GM19238 (cell line): ENCODE measurements around the gene OGDH.

Source experiments
- DNase-seq: peaks from one replicate; pipeline ENCODE4 v3.0.0; 2011; ENCODE audit warnings: low spot score; ENCODE audit not compliant: insufficient read length

Gene OGDH

GRCh38 chr7:44618045-44618444, 11.6 kb downstream of the OGDH start:
- DNase-seq, result no peak

DNA sequence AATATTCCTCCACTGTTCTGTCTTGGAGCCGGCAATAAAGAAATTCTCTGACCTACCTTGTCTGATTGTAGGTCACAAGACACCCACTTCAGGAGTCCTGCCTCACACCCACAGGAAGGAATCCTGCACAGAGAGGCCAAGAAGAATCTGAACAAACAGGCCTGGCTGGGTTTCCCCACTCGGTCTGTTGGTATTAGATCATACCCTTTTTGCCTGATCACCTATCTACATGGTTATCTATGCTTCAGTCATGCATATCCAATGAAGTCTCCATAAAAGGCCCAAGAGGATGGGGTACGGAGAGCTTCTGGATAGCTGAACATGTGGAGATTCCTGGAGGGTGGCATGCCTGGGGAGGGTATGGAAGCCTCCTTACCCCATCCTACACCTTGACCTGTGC, 12.3 kb downstream of the OGDH start:
- no peak for DNase-seq

- DNase-seq, result no peak
Observed at GRCh38 chr7:44621034-44621749, 14.8 kb downstream of the OGDH start.

DNA sequence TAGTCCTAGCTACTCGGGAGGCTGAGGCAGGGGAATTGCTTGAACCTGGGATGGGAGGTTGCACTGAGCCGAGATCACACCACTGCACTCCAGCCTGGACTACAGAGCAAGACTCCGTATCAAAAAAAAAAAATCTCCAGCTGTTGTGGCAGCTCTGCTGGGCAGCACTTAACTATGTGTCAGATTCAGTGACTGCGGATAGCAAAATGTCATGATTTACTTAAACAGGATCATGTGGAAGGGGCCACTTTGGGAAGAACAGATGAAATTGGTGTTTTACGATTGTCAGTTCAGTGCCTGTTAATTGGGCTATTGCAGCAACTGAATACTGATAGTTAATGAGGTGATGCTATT, 15.3 kb downstream of the OGDH start:
- DNase-seq, result no peak

- DNase-seq, result peak; percentile 32
Observed at GRCh38 chr7:44622342-44623151, 16.1 kb downstream of the OGDH start.

GRCh38 chr7:44624318-44624717, 17.9 kb downstream of the OGDH start:
- DNase-seq, result no peak

GRCh38 chr7:44625526-44626471, 19.4 kb downstream of the OGDH start:
- DNase-seq, result no peak

- DNase-seq, result no peak
Observed at GRCh38 chr7:44626620-44627019, 20.2 kb downstream of the OGDH start.

DNA sequence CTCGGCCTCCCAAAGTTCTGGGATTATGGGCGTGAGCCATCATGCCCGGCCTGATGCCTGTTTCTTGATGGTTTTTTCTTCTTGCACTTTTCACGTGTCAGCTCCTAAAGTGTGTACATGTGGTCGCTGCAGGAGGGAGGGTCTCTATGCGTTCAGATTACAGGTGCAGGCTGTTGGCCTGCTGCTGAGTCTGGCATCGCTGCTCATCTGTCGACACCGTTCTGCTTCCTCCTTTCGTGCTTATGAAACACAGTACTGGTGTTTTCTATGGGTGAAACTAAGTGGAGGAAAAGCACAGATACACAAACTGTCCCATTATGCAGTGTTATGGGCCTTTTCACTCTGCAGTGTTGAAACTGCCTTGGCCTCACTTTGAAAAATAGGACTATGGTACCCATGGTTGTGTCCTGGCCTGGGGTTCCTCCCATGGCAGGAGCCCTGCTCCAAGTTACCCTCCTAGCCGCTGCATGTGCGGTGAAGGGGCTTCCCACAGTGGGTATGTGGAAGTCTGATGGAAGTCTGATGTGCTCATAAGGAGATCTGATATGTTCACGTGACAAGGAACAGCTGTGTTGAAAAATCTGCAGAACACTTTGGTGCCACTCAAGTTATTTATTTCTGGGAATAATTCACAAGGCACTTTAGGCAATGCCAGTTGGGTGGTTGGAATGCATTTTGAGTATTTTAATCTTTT, 23.5 kb downstream of the OGDH start:
- DNase-seq, result peak; percentile 25

- DNase-seq, result no peak
Observed at GRCh38 chr7:44630792-44631457, 24.5 kb downstream of the OGDH start.

DNA sequence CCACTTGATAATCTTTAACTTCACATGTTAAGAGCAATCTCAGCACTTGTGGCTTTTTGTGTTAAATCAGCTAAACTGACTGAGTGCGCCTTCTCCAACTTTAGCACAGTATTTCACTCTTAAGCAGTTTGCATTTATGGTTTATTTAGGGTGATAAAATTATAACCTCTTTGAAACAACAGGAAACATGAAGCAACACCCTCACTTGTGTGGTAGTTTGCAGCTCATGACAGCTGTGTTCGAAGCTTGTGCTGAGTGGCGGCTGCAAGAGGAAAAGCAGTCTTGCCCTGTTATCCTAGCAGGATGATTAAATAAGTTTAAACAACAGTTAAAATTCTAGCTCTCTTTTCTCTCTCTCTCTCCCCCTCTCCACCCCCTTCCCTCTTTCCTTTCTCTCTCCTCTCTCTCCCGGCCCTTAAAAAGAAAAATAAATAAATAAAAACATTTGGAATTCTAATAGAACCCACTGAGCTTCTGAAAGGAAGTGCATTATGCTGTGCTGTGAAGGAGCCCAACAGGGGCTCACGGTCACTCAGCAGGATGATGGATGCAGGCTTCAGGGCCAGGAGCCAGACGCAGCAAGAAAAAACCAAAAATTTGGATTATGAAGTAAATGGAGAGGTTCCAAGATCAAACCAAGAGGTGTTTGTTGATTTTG, 25.2 kb downstream of the OGDH start:
- DNase-seq, result no peak

DNA sequence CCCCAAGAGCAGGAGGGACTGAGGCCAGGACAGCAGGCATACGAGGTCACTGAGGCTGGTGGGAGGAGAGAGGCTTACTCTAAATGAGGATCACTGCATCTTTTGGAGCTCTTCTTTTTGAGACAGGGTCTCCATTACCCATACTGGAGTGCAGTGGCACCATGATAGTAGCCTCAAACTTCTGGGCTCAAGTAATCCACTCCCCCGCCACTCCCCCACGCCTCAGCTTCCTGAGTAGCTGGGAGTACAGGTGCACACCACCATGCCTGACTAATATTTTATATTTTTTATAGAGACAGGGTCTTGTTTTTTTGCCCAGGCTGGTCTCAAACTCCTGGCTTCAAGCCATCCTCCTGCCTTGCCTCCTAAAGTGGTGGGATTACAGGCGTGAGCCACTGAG, 25.8 kb downstream of the OGDH start:
- no peak for DNase-seq

DNA sequence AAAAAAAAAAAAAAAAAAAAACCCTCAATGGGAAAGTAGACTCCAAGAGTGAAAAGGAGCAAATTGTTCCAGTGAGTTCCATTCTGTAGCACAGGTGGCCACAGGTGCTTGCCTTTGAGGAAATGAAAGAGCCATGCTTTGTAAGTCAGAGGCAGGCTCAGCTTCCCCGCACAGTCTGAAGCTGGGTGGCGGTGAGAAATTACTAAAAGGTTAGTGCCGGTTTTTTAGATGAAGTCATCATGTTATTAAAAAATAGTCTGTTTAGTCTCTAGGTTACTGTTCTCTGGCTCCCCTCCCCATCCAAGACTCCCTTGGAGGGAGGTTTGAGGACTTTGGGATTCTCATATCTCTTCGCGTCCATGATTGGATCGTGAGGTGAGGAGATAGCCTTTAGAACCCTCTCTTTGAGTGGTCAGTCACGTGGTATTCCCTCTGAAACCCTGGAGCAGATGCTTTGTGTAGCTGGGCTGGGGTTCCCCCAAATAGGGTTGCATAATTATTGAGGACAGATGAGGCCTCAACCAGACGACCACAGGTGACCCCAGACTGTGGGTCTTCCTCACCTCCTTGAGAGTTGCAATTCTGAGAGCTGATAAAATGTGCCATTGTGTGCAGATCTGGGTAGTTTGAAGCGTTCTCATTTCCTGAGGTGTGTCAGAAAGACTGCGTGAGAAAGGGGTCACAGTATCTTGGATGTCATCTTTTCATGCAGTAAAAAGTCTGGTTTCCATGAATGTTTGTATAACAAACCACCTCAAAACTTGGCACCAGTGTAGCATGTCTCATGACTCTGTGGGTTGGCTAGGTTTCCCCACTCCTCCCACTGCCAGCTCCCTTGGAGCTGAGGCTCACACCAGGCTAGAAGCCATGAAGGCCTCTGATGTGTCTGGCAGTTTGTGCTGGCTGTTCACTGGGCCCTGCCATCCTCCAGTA, 27.1 kb downstream of the OGDH start:
- DNase-seq, result peak; percentile 48

DNA sequence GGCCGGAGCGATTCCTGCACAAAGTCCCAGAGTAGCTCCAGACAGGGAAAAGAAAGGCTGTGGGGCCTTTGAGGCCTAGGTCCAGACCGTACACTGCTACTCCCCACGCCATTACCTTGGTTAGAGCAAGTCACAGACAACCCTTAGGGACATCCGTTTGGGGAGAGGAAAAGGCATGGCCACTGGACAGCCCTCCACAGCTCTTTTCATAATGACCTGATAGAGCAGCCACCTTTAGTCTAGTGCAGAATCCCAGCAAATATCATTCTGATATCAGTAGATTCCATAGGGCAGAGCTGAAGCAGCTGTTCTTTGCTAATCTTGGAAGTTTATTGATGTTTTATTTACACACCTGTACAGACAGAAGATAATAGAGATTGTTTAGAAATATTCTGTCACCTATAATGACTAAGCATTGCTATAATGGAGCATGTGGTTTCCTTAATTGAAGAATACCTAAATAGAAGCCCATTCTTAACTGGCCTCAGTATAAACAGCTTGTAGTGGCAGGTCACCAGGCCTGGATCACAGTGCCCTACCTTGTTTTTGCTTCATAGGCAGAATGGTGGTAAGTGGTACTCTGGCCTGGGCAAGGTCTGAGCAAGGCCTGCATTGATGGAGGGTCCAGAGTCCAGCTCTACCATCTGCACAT, 27.9 kb downstream of the OGDH start:
- no peak for DNase-seq

GRCh38 chr7:44634839-44635591, 28.6 kb downstream of the OGDH start:
- no peak for DNase-seq

- DNase-seq, result no peak
Observed at GRCh38 chr7:44636041-44636584, 29.7 kb downstream of the OGDH start.

DNA sequence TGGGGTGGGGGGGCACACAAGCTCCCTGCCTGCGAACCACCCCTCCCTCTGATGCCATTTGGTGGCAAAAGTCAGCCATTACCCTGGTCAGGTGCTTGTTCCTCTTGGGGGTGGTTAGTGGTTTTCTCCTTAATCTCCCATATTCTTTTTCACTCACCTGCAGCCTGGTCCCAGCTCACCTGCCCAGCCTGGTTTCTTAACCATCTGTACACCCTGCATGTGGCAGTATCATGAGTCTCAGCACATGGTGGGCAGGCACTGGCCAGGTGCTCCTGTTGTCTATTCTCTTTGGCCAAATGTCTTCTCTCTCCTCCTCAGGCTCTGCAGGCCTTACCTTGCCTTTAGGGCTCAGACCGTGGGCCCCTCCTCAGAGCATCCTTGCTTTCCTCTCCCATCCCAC, 30.5 kb downstream of the OGDH start:
- DNase-seq, result no peak
